ENCODE data around the gene SARDH. TPM values are rescaled to one million over a fixed set of nuclear protein-coding genes. Genes with fewer than 3 reads are reported as not detected.
A peak's percentile ranks its signal among the peaks of the same experiment; 100 is the strongest.

The SARDH gene
- polyA plus RNA-seq, 1 donor from 2014 or later = not detected

DNA sequence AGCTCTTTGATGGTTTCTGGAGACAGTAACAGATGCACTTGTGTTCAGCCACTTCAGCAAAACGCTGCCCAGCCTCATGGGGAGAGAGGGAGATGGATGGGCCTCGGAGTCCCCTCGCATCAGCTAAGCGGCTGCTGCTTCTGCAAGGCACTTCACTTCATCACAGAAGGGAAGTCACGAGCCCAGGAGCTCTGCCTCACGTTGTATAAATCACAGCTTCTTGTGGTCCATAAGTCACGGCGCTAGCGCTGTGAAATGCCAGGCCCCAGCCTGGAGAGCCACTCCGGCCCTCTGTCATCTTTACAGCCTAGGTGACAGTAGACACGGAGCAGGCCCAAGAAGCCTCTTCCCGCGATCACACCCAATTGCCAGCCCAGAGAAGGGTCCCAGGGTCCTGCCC is 78.6 kb downstream of the SARDH start:
- H3K4me3 ChIP-seq (ENCODE audit: low read length) = no peak overlapping the region
- H3K79me2 ChIP-seq (replicated peaks; ENCODE audit: insufficient read depth, low read length) = no peaks in the 10 kb centered on the region
- no peak overlapping the region for H3K27ac ChIP-seq (ENCODE audit: low read length)
- no peak overlapping the region for H2AFZ ChIP-seq (ENCODE audit: low read depth, low read length)
- no peaks in the 10 kb centered on the region for H3F3A ChIP-seq (ENCODE audit: insufficient read depth, low read length, poor library complexity, severe bottlenecking)
- TF ChIP-seq, protein P1, sequence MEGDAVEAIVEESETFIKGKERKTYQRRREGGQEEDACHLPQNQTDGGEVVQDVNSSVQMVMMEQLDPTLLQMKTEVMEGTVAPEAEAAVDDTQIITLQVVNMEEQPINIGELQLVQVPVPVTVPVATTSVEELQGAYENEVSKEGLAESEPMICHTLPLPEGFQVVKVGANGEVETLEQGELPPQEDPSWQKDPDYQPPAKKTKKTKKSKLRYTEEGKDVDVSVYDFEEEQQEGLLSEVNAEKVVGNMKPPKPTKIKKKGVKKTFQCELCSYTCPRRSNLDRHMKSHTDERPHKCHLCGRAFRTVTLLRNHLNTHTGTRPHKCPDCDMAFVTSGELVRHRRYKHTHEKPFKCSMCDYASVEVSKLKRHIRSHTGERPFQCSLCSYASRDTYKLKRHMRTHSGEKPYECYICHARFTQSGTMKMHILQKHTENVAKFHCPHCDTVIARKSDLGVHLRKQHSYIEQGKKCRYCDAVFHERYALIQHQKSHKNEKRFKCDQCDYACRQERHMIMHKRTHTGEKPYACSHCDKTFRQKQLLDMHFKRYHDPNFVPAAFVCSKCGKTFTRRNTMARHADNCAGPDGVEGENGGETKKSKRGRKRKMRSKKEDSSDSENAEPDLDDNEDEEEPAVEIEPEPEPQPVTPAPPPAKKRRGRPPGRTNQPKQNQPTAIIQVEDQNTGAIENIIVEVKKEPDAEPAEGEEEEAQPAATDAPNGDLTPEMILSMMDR (IDR thresholded peaks at IDR 0.05; ENCODE audit: poor library complexity, severe bottlenecking) = no peak
- TF ChIP-seq EP300 (conservative IDR thresholded peaks at IDR 0.05; ENCODE audit: poor library complexity, severe bottlenecking) (no peak), POLR2AphosphoS5 (IDR thresholded peaks at IDR 0.05) (no peak), EZH2 (IDR thresholded peaks at IDR 0.05; ENCODE audit: borderline replicate concordance, insufficient read depth, low read length, poor library complexity, severe bottlenecking) (no peak), SMC3 (conservative IDR thresholded peaks at IDR 0.05; ENCODE audit: poor library complexity) (no peak), MXI1 (conservative IDR thresholded peaks at IDR 0.05; ENCODE audit: poor library complexity, severe bottlenecking) (no peak), RAD21 (conservative IDR thresholded peaks at IDR 0.05) (no peak), TAF1 (IDR thresholded peaks at IDR 0.05; ENCODE audit: low read depth) (no peak)
- TF ChIP-seq, protein P2, sequence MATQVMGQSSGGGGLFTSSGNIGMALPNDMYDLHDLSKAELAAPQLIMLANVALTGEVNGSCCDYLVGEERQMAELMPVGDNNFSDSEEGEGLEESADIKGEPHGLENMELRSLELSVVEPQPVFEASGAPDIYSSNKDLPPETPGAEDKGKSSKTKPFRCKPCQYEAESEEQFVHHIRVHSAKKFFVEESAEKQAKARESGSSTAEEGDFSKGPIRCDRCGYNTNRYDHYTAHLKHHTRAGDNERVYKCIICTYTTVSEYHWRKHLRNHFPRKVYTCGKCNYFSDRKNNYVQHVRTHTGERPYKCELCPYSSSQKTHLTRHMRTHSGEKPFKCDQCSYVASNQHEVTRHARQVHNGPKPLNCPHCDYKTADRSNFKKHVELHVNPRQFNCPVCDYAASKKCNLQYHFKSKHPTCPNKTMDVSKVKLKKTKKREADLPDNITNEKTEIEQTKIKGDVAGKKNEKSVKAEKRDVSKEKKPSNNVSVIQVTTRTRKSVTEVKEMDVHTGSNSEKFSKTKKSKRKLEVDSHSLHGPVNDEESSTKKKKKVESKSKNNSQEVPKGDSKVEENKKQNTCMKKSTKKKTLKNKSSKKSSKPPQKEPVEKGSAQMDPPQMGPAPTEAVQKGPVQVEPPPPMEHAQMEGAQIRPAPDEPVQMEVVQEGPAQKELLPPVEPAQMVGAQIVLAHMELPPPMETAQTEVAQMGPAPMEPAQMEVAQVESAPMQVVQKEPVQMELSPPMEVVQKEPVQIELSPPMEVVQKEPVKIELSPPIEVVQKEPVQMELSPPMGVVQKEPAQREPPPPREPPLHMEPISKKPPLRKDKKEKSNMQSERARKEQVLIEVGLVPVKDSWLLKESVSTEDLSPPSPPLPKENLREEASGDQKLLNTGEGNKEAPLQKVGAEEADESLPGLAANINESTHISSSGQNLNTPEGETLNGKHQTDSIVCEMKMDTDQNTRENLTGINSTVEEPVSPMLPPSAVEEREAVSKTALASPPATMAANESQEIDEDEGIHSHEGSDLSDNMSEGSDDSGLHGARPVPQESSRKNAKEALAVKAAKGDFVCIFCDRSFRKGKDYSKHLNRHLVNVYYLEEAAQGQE (IDR thresholded peaks at IDR 0.05; ENCODE audit: borderline replicate concordance) = no peak
- no peaks in the 10 kb centered on the region for H4K20me1 ChIP-seq (ENCODE audit: insufficient read depth)
- H3K4me2 ChIP-seq (ENCODE audit: low read length) = no peak overlapping the region
- H3K9ac ChIP-seq (ENCODE audit: low read length) = no peak overlapping the region
- no peaks in the 10 kb centered on the region for H3K36me3 ChIP-seq (ENCODE audit: insufficient read depth, low read length)
- H3K9me3 ChIP-seq (ENCODE audit: low read length) = no peaks in the 10 kb centered on the region
- no peaks in the 10 kb centered on the region for H3K9me2 ChIP-seq (ENCODE audit: insufficient read depth, low read length)
- H3K27me3 ChIP-seq (ENCODE audit: insufficient read depth, low read depth, low read length) = no peaks in the 10 kb centered on the region

DNA sequence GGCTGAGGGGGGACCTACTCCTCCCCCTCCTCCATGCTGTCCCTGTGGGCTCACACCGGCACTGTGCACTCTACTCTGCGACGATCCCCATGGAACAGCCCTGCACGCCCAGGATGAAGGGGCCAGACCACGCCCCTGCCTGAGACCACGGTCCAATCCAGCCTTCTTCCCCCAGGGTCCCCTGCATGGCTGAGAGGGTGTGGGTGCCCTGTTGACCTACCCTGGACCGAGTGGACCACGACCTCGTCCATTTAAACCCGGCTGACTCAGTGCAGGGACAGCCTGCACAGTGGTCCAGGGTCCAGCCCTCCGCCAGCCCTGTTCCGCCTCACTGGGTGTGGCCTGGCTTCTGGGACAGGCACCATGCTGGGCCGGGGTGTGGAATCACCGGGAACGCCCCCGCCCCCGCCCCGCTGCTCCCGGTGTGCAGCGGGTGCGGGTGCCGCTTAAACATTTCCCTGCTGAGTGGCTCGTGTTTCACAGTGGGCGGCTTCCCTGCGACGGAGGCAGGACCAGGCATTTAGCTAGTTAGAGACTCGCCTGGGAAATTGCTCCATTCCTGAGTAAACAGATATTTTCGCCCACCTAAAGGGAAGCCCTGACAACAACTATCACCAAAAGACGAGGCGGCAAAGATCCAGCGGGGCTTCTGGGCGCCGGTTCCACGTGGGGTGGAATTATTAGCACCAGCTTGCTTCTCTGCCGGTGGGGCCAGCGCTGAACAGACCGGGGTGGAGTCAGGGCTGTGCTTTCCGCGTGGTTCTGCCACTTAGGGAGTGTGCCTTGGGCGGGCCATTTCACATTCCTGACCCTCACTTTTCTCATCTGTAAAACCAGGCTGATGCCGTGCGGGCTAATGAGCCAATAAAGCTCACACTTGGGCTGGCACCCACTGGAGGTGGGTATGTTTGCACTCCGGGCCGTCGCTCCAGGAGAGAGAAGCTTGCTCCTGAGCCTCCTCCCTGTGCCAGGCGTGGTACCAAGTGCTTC is 79.4 kb downstream of the SARDH start:
- H3K27me3 ChIP-seq (ENCODE audit: insufficient read depth, low read depth, low read length) = no peaks in the 10 kb centered on the region
- H4K20me1 ChIP-seq (ENCODE audit: insufficient read depth) = no peaks in the 10 kb centered on the region
- peak overlapping the region; percentile 28 for H3K4me3 ChIP-seq (ENCODE audit: low read length)
- H2AFZ ChIP-seq (ENCODE audit: low read depth, low read length) = no peak overlapping the region
- no peaks in the 10 kb centered on the region for H3F3A ChIP-seq (ENCODE audit: insufficient read depth, low read length, poor library complexity, severe bottlenecking)
- peak; percentile 33 for TF ChIP-seq POLR2AphosphoS5 (IDR thresholded peaks at IDR 0.05)
- TF ChIP-seq, protein P2 (IDR thresholded peaks at IDR 0.05; ENCODE audit: borderline replicate concordance) = no peak
- H3K9ac ChIP-seq (ENCODE audit: low read length) = no peak overlapping the region
- no peaks in the 10 kb centered on the region for H3K9me3 ChIP-seq (ENCODE audit: low read length)
- no peak overlapping the region for H3K27ac ChIP-seq (ENCODE audit: low read length)
- no peaks in the 10 kb centered on the region for H3K79me2 ChIP-seq (replicated peaks; ENCODE audit: insufficient read depth, low read length)
- H3K36me3 ChIP-seq (ENCODE audit: insufficient read depth, low read length) = no peaks in the 10 kb centered on the region
- no peaks in the 10 kb centered on the region for H3K9me2 ChIP-seq (ENCODE audit: insufficient read depth, low read length)
- H3K4me2 ChIP-seq (ENCODE audit: low read length) = no peak overlapping the region

Data from neural cell (in vitro differentiated cells).